ENCODE measurements around the gene TRDN. TPM values are rescaled to one million over a fixed set of nuclear protein-coding genes. Genes with fewer than 3 reads are reported as not detected.

TRDN gene
- total RNA-seq, 1 donor from 2014 or later = not detected

- no peak overlapping the region for H3K4me3 ChIP-seq (ENCODE audit: low read depth, low read length)
- DNase-seq (ENCODE audit: low read depth) = no peak
- TF ChIP-seq CTCF (conservative IDR thresholded peaks at IDR 0.05; ENCODE audit: low read depth, low read length) = no peak
These were observed 216.2 kb downstream of the TRDN start for GRCh38 chr6:123420512-123420911.

DNA sequence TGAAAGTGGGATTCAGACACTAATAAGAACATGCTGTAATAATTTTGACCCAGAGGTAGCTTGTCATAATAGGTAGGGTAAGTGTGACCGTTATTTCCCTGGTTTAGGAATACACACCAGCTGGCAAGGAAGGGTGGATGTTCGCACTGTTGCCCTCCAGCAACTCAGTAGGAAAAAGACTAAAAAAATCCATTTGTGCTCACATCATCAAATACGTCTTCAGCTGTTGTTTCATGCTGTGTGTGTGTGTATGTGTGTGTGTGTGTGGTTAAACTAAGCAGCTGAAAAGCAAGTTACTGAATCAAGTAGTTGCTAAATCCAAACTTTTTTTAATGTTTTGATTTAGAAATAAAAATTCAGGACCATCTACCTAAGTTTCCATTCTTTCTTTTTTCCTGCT lies 218.7 kb downstream of the TRDN start:
- no peak overlapping the region for H3K4me3 ChIP-seq (ENCODE audit: low read depth, low read length)
- no peak for TF ChIP-seq CTCF (conservative IDR thresholded peaks at IDR 0.05; ENCODE audit: low read depth, low read length)
- no peak for DNase-seq (ENCODE audit: low read depth)

DNA sequence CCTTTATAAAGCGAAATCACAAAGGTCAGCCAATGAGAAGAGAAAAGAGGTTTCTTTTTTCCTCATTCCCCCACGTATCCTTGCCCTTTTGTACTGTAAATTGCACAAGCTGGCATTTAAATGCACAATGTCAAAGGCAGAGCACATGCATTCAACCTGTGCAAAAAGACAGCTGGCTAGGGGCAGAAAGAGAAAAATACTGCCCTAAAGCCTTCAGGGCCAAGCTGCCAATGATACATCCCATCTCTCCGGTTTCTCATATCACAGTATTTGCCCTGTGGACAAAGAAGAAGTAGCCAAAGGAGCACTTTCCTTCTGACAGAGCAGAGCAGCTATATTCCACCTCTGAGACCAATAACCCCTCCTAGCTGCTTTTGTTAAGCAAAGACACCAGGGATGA lies 219.2 kb downstream of the TRDN start:
- DNase-seq (ENCODE audit: low read depth) = no peak
- TF ChIP-seq CTCF (conservative IDR thresholded peaks at IDR 0.05; ENCODE audit: low read depth, low read length) = no peak
- H3K4me3 ChIP-seq (ENCODE audit: low read depth, low read length) = no peak overlapping the region

DNA sequence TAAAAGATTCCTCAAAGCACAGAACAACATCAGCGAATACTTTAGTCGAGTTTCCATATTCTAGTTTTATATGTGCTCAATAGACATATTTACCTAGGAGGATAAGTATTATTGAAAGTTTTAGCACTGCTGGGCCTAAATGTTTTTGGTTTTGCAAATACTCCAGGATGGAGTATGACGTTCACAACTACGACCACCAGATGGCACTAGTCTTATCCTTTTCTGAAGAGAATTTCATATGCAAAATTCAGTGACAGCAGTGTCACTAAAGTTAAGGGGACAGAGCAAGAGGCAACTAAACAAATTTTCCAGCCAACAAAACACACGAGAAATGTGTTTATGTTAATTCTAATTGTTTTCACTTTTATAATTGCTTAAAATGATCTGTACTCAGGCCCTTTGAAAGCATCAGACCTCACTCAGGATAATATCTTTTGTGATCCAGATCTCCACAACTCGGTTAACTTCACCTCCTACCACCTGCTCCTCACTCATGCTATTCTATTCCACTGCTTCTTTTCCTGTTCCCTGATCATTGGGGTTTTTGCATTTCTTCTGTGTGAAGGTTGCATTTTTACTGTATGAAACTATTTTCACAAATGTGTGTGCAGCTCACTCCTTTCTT lies 220.8 kb downstream of the TRDN start:
- no peak overlapping the region for H3K4me3 ChIP-seq (ENCODE audit: low read depth, low read length)
- TF ChIP-seq CTCF (conservative IDR thresholded peaks at IDR 0.05; ENCODE audit: low read depth, low read length) = peak; percentile 77
- DNase-seq (ENCODE audit: low read depth) = no peak

DNA sequence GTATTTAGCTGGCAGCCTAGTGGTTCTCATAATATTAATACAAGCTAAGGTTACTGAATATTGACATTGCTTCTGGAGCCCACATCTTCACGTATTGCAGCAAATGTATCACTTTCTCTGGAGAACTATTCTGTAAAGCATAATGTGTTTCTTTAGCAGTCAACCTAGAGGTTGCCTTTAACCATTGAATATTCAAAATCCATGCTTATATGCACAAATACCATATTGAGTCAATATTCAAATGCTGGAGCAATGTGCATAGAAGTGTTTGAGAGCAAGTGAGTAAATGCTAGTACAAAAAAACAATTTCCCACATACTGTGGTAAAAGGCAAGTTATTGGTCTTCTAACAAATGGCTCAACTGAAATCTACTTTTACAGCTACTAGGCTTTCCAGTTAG lies 231.8 kb downstream of the TRDN start:
- no peak overlapping the region for H3K4me3 ChIP-seq (ENCODE audit: low read depth, low read length)
- no peak for DNase-seq (ENCODE audit: low read depth)
- no peak for TF ChIP-seq CTCF (conservative IDR thresholded peaks at IDR 0.05; ENCODE audit: low read depth, low read length)

DNA sequence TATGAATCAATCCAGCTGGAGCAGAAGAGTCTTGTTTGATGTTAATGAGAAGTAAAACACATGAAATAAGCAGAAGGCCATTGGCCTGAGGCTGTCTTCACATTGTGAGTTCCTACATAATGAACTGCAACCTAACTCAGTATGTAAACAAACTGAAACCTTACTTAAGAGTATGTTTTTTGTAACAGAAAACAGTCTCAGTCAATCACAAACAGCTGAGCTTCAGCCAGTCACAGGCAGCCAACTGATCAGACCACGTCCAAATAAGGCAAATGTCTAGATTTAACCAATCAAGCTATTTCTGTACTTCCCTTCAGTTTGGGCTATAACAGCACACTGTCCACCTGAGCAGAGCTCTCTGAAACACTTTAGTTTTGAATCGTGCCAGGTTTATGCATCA lies 234.7 kb downstream of the TRDN start:
- no peak for DNase-seq (ENCODE audit: low read depth)
- no peak overlapping the region for H3K4me3 ChIP-seq (ENCODE audit: low read depth, low read length)
- no peak for TF ChIP-seq CTCF (conservative IDR thresholded peaks at IDR 0.05; ENCODE audit: low read depth, low read length)

GRCh38 chr6:123398072-123398471 lies 238.7 kb downstream of the TRDN start:
- H3K4me3 ChIP-seq (ENCODE audit: low read depth, low read length) = no peak overlapping the region
- no peak for TF ChIP-seq CTCF (conservative IDR thresholded peaks at IDR 0.05; ENCODE audit: low read depth, low read length)
- DNase-seq (ENCODE audit: low read depth) = no peak

All from epithelial cell of proximal tubule (primary cell).